HG02623 (cell line): Measurements from ENCODE around the gene SNRPB2.

Experiments used
- ATAC-seq: cut with Tn5 transposase; IDR thresholded peaks from one replicate; pipeline ENCODE4 v1.9.1; 2021; ENCODE audit warnings: moderate library complexity; ENCODE audit not compliant: unreplicated experiment

Gene SNRPB2

GRCh38 chr20:16729080-16729479 lies 746 bp upstream of the SNRPB2 start:
- no peak for ATAC-seq

GRCh38 chr20:16732506-16733152 lies 2.8 kb downstream of the SNRPB2 start:
- ATAC-seq = no peak

GRCh38 chr20:16740365-16741072 lies 10.7 kb downstream of the SNRPB2 start:
- no peak for ATAC-seq

GRCh38 chr20:16744178-16744807 lies 14.5 kb downstream of the SNRPB2 start:
- no peak for ATAC-seq

- ATAC-seq = no peak
Measured at GRCh38 chr20:16745204-16745603, 15.4 kb downstream of the SNRPB2 start.

GRCh38 chr20:16747291-16747811 lies 17.5 kb downstream of the SNRPB2 start:
- ATAC-seq = no peak

GRCh38 chr20:16748308-16748900 lies 18.6 kb downstream of the SNRPB2 start, which contains the start of gene OTOR:
Gene OTOR (plus strand): TSS chr20:16748358. CDS start chr20:16748402, 44 bp downstream.
- no peak for ATAC-seq

- ATAC-seq = no peak
Measured at GRCh38 chr20:16749573-16749972, 19.7 kb downstream of the SNRPB2 start.

GRCh38 chr20:16752082-16752481 lies 22.3 kb downstream of the SNRPB2 start:
- ATAC-seq = no peak

GRCh38 chr20:16752901-16753300 lies 23.1 kb downstream of the SNRPB2 start:
- no peak for ATAC-seq

GRCh38 chr20:16758454-16759180 lies 28.8 kb downstream of the SNRPB2 start:
- ATAC-seq = peak; percentile 51

- ATAC-seq = no peak
Measured at GRCh38 chr20:16759181-16759563, 29.3 kb downstream of the SNRPB2 start.

GRCh38 chr20:16760431-16761304 lies 30.8 kb downstream of the SNRPB2 start:
- ATAC-seq = no peak

- ATAC-seq = peak; percentile 64
Measured at GRCh38 chr20:16761305-16761829, 31.5 kb downstream of the SNRPB2 start.

GRCh38 chr20:16764560-16764959 lies 34.7 kb downstream of the SNRPB2 start:
- ATAC-seq = no peak

GRCh38 chr20:16771213-16771612 lies 41.4 kb downstream of the SNRPB2 start:
- no peak for ATAC-seq

- ATAC-seq = no peak
Measured at GRCh38 chr20:16775961-16776360, 46.1 kb downstream of the SNRPB2 start.

GRCh38 chr20:16777126-16777525 lies 47.3 kb downstream of the SNRPB2 start:
- no peak for ATAC-seq

- no peak for ATAC-seq
Measured at GRCh38 chr20:16778159-16778558, 48.3 kb downstream of the SNRPB2 start.

GRCh38 chr20:16781496-16781895 lies 51.7 kb downstream of the SNRPB2 start:
- ATAC-seq = no peak
